HG03565 (cell line): ENCODE measurements around the gene TEX35.
A peak's percentile ranks its signal among the peaks of the same experiment; 100 is the strongest.
"Not testable (repeated sequence)": the region's sequence is repeated elsewhere in the genome, so short reads cannot be mapped to it uniquely, and the experiment has no call there.

Experiments used
- ATAC-seq: cut with Tn5 transposase; IDR thresholded peaks from one replicate; pipeline ENCODE4 v1.9.1; 2021; ENCODE audit warnings: mild to moderate bottlenecking, moderate library complexity; ENCODE audit not compliant: unreplicated experiment

TEX35 gene

DNA sequence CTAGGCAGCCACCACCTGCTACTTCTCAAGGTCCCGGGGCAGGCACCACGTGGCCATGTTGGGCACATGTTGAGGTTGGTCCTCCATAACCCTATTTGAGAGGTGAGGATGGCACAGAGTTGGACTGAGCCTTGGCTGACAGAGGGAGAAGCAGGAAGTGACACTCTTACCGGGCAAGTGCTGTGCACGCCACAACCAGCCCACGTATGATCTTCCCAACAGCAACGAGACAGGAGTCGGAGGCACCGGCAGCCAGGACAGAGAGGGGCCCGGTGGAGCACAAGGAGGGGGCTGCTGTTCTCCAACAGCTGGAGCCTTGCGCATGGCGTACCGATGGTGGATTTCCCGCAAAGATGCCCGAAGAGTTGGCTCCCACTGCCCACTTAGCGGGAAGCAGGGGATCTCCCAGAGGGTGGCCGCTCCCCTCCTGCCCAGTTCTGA is 19.6 kb upstream of the TEX35 start:
- ATAC-seq = no peak

DNA sequence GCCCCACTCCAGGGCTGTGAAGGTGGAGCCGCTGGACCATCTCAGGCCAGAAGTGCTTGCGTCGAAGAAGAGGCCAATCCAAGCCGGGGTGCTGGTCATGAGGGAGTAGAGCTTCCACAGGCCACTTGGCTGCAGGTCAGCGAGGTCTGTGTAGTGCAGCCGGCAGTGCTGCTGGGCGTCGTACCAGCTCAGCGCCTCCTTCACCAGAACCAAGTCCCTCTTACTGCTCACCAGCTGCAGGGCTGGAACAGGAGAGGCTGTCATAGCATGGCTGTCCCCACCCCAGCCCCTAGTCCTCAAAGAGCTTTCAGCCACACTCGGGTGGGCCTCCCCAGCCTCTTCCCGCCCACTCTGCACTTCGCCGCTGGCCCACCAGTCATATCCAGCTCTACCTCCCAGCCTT is 18.3 kb upstream of the TEX35 start:
- no peak for ATAC-seq

GRCh38 chr1:178495158-178495557 is 17.8 kb upstream of the TEX35 start:
- no peak for ATAC-seq

DNA sequence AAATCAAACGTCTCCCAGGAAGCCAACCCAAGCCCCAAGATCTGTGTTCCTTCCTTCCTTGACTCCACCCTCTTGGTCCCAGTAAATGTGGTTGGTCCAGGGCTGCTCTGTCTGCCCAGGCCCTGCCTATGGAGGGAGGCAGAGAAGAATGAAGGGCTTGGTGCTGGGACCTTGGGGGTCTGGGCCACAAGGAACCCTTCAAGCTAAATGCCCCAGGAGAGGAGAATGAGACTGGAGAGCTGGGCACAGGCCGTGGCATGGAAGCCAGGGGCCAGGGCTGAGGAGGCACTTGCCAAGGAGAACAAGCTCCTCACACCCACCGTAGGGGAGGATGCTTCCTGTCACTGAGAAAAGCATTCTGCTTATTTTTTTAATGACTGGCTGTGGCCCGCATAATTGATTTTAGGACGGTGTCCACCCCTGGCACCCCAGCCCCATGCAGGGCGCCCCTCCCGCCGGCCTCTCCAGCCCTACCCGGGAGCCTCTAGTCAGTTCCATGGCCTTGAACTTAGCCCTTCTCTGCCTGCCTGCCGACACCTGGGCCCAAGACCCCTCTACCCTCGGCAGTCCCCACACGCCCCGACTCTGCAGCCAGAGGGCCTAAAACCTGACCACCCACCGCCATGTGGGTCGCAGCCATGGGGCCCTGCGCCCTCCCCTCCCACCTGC is 17.0 kb upstream of the TEX35 start:
- ATAC-seq = no peak

- ATAC-seq = no peak
Observed at GRCh38 chr1:178496410-178497135, 16.3 kb upstream of the TEX35 start, which contains the start of gene CLEC20A. TSS of gene CLEC20A (minus strand) at chr1:178496964. CDS start at chr1:178496939, 25 bp downstream.

GRCh38 chr1:178497903-178498478 is 14.9 kb upstream of the TEX35 start:
- ATAC-seq = no peak

DNA sequence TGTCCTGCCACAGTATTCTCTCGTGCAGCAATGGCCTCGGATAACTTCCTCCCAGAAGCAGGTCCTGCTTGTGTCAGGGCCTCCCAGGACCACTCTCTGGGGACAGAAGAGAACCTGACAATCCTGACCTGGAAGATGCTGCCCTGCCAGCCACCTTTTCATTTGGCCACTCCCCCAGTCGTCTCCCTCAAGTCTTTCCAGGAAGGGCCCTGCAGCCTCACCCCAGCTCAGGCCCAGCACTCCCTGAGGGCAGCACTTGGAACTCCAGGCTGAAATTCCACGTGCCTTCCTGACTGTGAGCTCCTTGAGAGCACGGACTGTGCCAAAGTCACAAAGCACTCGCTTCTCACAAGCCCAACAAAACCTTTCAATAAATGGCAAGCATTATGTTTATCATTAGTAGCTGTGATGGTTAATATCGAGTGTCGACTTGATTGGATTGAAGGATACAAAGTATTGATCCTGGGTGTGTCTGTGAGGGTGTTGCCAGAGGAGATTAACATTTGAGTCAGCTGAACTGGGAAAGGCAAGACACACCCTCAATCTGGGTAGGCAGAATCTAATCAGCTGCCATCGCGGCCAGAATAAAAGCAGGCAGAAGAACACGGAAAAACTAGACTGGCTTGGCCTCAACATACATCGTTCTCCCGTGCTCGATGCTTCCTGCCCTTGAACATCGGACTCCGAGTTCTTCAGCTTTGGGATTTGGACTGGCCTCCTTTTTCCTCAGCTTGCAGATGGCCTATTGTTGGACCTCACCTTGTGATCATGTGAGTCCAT is 13.8 kb upstream of the TEX35 start:
- no peak for ATAC-seq

DNA sequence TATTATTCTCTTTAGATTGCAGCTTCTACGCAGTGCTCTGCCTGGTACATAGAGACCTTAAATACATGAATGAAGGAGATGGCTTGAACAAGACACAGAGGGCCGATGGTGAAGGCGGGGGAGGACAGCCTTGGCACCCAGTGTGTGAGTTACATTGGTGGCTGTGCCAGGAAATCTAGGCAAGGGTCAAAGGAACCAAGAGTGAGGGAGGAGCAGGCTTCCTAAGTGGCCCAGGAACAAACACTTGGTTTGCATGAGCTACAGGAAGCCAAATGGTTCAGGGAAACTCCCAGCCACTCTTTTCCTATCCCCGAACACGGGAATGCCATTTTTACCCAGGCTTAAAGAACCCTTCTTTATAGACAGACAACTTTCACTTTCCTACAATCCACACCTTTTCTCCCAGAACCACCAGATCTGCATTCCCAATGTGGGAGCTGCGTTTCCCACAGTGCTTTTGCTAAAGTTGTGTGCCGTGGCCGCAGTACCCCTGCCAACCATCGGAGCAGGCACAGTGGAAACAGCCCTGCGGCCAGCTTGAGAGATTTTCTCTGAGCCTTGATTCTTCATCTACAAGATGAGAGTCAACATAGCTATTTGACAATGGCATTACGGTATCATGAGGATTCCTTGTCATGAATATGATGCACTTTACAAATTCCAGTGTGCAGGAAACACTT is 12.7 kb upstream of the TEX35 start:
- ATAC-seq = no peak

GRCh38 chr1:178500936-178501554 is 11.9 kb upstream of the TEX35 start:
- no peak for ATAC-seq

DNA sequence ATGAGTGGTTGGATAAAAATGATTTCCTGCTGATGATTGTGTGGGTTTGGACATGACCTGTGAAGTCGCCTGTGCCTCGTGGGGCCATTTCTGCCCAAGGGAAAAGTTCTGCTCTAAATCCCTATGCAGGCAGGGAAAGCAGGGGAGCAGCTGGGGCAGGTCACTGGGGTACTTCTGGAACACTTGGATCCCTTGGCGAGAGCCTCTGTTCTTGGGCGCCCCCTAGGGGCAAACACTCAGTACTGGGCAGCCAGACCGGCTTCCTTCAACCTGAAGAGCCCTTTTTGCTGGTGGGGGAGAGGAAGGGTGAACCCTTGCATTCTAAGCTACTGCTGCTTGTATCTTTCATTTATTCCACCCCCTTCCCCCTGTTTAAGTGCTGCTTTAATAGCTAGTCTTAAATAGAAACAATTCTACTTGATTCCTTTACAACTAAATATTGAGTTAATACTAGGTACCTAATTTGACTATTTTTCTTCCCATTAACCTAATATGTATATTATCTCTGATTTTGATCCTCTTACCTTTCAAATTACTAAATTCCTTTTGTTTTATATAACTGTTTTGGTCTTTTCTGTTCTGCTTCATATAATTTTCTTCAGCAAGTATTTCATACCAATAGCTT is 11.1 kb upstream of the TEX35 start:
- peak; percentile 80 for ATAC-seq

DNA sequence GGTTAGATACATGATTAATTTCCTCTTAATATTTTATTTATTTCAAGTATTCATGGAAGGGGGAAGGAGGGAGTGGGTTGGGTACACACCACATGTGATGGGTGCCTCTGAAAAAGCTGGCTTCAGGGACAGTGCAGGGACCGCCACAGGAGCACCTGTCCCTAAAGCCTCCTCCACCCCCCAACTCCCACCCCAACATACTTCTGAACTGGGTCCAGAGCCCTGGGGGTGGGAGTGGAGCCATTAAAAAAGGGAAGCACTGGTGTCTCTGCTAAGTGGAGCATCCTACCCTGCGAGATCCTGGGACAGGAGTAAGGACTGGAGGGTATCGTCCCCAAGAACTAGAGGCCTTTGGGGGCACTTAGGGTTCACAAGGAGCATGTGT is 10.6 kb upstream of the TEX35 start:
- ATAC-seq = no peak

DNA sequence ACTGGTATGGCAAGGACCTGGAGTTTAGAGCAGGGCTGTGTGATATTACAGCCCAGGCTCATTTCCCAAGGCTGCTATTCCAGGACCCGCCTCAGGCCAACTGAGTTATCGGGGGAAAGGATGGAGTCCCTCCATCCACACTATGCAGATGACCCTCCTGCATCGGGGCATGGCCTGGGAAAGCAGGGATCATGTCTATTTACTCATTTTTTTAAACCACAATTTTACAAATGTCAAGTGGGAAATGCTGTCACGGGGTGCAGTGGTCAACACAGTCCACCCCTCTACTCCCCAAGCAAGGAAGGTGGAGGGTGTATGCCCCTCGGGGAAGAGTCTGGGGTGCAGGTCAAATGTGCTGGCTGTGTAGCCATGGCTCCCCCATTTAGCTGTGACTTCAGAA is 10.1 kb upstream of the TEX35 start:
- ATAC-seq = no peak

- not testable (repeated sequence) for ATAC-seq
Observed at GRCh38 chr1:178503316-178503715, 9.6 kb upstream of the TEX35 start.

- ATAC-seq = no peak
Observed at GRCh38 chr1:178503849-178504248, 9.1 kb upstream of the TEX35 start.

GRCh38 chr1:178504286-178504685 is 8.6 kb upstream of the TEX35 start:
- ATAC-seq = no peak

GRCh38 chr1:178506177-178506576 is 6.7 kb upstream of the TEX35 start:
- ATAC-seq = no peak

DNA sequence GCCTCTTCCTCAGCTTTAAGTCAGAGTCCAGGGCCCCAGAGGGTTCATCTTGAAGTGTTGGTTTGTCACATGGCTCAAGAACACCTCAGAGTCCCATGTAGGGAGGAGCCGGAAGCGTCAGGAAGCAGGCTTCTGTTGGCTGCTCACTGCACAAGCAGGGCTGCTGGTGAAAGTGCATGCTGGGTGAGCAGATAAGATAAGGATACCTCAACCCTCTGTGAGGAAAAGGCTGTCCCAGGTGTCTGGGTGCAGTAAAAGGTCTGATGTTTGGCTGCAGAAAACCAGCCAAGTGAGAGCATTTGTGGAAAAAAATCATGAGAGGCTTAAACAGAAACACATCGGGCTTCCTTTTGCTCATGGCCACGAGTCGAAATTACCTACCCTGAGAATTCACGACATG is 6.2 kb upstream of the TEX35 start:
- ATAC-seq = no peak

DNA sequence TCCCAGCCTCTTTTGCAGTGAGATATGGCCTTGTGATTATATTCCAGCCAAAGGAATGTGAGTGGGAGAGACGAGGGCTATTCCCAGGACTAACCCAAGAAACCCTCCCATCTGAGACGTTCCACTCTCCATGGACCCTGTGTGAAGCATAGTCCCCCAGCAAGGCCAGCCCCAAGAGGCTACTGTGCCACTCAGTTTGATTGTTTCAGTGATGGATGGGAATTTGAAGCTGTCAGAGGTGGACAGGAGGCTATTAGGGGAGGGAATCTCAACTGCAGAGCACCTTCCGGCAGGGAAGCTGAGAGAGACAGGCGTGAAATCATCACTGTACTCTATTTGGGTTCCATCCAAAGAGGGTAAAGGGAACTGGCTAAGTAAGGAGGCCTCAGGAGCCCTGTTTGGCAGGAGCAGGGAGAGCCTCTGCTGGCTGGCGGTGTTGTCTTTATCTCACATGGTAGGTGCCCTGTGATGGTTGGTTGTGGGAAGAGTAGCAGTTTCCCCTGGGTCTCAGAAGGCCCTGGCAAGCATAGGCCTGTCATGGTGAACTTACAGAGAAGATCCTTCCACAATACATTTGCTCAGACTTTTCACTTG is 3.4 kb upstream of the TEX35 start:
- no peak for ATAC-seq

- ATAC-seq = no peak
Observed at GRCh38 chr1:178510155-178510554, 2.8 kb upstream of the TEX35 start.
